ENCODE results near the gene ZNF711. TPM values are rescaled to one million over a fixed set of nuclear protein-coding genes. Genes with fewer than 3 reads are reported as not detected.

The ZNF711 gene
- total RNA-seq (2022) (1.7 and 1.8 TPM in 2 replicates), Bru-seq, nascent RNA (percentile 35 among the genes with signal in this experiment), BruChase-seq, experiment 1, labeled RNA remaining after a 6-hour chase (percentile 43 among the genes with signal in this experiment), BruChase-seq, experiment 2, labeled RNA remaining after a 2-hour chase (percentile 38 among the genes with signal in this experiment)
- long read RNA-seq, partial matches to known transcripts = 1 of 6 reads
- long read RNA-seq, other reads (novel, unspliced or antisense) = 4 of 6 reads

DNA sequence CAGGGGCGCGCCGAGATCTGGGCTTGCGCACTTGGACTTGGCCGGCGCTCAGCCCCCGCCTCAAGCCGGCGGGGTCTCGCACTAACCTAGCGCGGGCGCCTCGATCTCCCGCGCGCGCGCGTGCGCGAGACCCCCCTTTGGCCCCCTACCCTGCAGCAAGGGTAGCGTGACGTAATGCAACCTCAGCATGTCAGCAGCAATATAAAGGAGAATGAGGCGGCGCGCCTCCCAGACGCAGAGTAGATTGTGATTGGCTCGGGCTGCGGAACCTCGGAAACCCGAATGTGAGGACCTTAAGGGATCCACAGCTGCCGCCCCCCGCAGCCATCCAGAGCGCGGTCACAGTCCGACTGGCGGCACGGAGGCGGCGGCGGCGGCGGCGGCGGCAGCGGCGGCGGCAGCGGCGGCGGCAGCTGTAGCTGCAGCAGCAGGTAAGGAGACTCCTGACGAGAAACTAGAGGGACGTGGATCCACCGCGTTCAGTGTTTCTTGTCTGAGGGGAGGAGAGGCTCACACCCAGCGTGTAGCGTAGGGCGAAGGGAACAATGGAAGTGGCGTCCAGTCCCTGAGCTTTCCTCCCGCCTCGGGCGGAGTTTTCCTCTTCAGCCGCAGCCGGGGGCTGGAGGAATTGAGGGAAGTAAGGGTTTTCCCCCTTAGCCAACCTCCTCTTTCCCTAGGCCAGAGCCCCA lies at the start of gene ZNF711, which contains the start of gene SATL1:
Gene ZNF711, plus strand, starts transcription at position 231 of the 689 bp plus-strand sequence. CDS start 3,582 bp downstream, outside the sequence.
Gene SATL1, minus strand, starts transcription at position 19 of the 689 bp plus-strand sequence. CDS start 134,811 bp downstream, outside the sequence.
- no peak within 1 kb of the TSS for H3K27ac Mint-ChIP-seq (ENCODE audit: low read depth, unreplicated experiment)
- DNase-seq (ENCODE audit: unreplicated experiment) = no peak
- intact Hi-C loops (cut with micrococcal nuclease) = no loop called here
- TF ChIP-seq, protein P1, sequence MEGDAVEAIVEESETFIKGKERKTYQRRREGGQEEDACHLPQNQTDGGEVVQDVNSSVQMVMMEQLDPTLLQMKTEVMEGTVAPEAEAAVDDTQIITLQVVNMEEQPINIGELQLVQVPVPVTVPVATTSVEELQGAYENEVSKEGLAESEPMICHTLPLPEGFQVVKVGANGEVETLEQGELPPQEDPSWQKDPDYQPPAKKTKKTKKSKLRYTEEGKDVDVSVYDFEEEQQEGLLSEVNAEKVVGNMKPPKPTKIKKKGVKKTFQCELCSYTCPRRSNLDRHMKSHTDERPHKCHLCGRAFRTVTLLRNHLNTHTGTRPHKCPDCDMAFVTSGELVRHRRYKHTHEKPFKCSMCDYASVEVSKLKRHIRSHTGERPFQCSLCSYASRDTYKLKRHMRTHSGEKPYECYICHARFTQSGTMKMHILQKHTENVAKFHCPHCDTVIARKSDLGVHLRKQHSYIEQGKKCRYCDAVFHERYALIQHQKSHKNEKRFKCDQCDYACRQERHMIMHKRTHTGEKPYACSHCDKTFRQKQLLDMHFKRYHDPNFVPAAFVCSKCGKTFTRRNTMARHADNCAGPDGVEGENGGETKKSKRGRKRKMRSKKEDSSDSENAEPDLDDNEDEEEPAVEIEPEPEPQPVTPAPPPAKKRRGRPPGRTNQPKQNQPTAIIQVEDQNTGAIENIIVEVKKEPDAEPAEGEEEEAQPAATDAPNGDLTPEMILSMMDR (IDR thresholded peaks at IDR 0.05; ENCODE audit: unreplicated experiment) = no peak
- H3K36me3 Mint-ChIP-seq (ENCODE audit: insufficient read depth, unreplicated experiment) = no peaks in the 10 kb centered on the region
- ChIA-PET POLR2A (interaction anchor here (0.6 to 1.4 kb wide), 11 partner anchors 10 to 299 kb away, joined by 3 to 5 read pairs (median 3); no protein-coding TSS in a partner anchor), CTCF (interaction anchor here (0.7 kb wide), 2 partner anchors 123 to 266 kb away, joined by 3 read pairs; no protein-coding TSS in a partner anchor)
- no TSS peak for BruUV-seq (replicated peaks)
- peak within 1 kb of the TSS; percentile 66 for H3K4me3 Mint-ChIP-seq (ENCODE audit: unreplicated experiment)
- no peaks in the 10 kb centered on the region for H3K4me1 Mint-ChIP-seq (ENCODE audit: insufficient read depth, unreplicated experiment)
- H3K27me3 Mint-ChIP-seq (ENCODE audit: insufficient read depth, unreplicated experiment) = no peaks in the 10 kb centered on the region
- peaks cover 13% of the 10 kb centered on the region for H3K9me3 Mint-ChIP-seq (ENCODE audit: unreplicated experiment)

DNA sequence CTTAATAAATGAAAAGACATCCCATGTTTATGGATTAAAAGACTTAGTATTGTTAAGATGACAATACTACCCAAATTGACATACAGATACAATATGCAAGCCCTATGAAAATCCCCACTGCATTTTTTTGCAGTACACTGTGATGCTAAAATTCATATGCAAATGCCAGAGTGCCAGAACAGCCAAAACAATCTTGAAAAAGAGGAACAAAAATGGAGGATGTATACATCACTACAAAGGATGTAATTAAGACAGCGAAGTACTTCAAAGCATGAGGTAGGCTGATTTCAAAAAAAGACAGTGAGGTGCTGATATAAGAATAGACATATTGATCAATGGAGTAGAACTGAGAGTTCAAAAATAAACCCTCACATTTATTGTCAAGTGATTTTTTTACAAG lies 47.5 kb upstream of the ZNF711 start:
- ChIA-PET CTCF (no interaction called here), POLR2A (no interaction called here)
- no peak overlapping the region for H3K4me3 Mint-ChIP-seq (ENCODE audit: unreplicated experiment)
- H3K4me1 Mint-ChIP-seq (ENCODE audit: insufficient read depth, unreplicated experiment) = no peaks in the 10 kb centered on the region
- DNase-seq (ENCODE audit: unreplicated experiment) = no peak
- no peaks in the 10 kb centered on the region for H3K27me3 Mint-ChIP-seq (ENCODE audit: insufficient read depth, unreplicated experiment)
- BruUV-seq (replicated peaks) = no TSS peak
- intact Hi-C loops (cut with micrococcal nuclease) = no loop called here
- no peaks in the 10 kb centered on the region for H3K36me3 Mint-ChIP-seq (ENCODE audit: insufficient read depth, unreplicated experiment)
- TF ChIP-seq, protein P1 (IDR thresholded peaks at IDR 0.05; ENCODE audit: unreplicated experiment) = no peak
- H3K9me3 Mint-ChIP-seq (ENCODE audit: unreplicated experiment) = no peaks in the 10 kb centered on the region
- H3K27ac Mint-ChIP-seq (ENCODE audit: low read depth, unreplicated experiment) = no peak overlapping the region

DNA sequence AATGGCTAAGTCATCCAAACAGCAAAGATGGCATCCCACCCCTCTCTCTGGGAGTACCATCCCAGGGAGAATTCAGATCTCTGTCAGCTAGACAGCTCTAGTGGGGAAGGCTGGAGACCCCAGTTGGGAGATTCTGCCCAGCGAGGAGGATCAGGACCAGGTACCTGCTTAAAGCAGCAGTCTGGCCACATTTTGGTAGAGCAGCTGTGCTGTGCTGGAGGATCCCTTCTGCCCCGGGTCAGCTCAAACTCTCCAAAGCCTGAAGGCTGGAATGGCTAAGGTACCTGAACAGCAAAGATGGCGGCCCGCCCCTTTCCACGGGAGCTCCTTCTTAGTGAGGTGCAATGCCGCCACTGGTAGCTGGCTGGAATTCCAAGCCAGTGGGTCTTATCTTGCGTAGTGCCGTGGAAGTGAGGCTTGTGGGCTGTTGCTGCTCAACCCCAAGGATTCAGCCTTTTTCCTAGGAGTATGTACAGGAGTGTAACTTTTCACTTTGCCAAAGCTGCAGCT lies 40.3 kb upstream of the ZNF711 start:
- H3K4me1 Mint-ChIP-seq (ENCODE audit: insufficient read depth, unreplicated experiment) = no peaks in the 10 kb centered on the region
- H3K4me3 Mint-ChIP-seq (ENCODE audit: unreplicated experiment) = no peak overlapping the region

More for the DNA sequence above, 40.3 kb upstream of the ZNF711 start:
- H3K27ac Mint-ChIP-seq (ENCODE audit: low read depth, unreplicated experiment) = no peak overlapping the region
- H3K27me3 Mint-ChIP-seq (ENCODE audit: insufficient read depth, unreplicated experiment) = no peaks in the 10 kb centered on the region
- no TSS peak for BruUV-seq (replicated peaks)
- ChIA-PET POLR2A (no interaction called here), CTCF (no interaction called here)
- DNase-seq (ENCODE audit: unreplicated experiment) = no peak
- H3K9me3 Mint-ChIP-seq (ENCODE audit: unreplicated experiment) = no peaks in the 10 kb centered on the region
- intact Hi-C loops (cut with micrococcal nuclease) = no loop called here
- TF ChIP-seq, protein P1 (IDR thresholded peaks at IDR 0.05; ENCODE audit: unreplicated experiment) = no peak
- no peaks in the 10 kb centered on the region for H3K36me3 Mint-ChIP-seq (ENCODE audit: insufficient read depth, unreplicated experiment)
